K562 (cell line): ENCODE measurements around the gene GSDME.

Experiments
- CTCF ChIP-seq, 3 experiments: IDR thresholded peaks in 2 of 3; conservative IDR thresholded peaks in 1 of 3; 2 replicates each; pipeline ENCODE4 v1.5.1; 2011 to 2012; ENCODE audit warnings: low read length in 3 of 3, mild to moderate bottlenecking in 3 of 3, control low read depth in 2 of 3, improper control_type of control experiment in 1 of 3, inconsistent platforms in 1 of 3, low read depth in 1 of 3, mixed read lengths in 1 of 3, moderate library complexity in 1 of 3; ENCODE audit not compliant: insufficient read depth in 2 of 3
- ELF4 ChIP-seq: fragments of 450-650 bp; formaldehyde crosslinking; IDR thresholded peaks from 2 replicates; pipeline ENCODE4 v1.4.0; 2022; ENCODE audit warnings: missing genetic modification characterization
- FOXM1 ChIP-seq, 2 experiments: fragments of 450-650 bp in 1 of 2; sonication (generic) in 1 of 2; formaldehyde crosslinking in 1 of 2; IDR thresholded peaks; 2 replicates each; pipeline versions ENCODE4 v1.6.1 to v1.9.0; 2017 to 2022; ENCODE audit warnings: low read depth in 2 of 2, mild to moderate bottlenecking in 2 of 2, missing genetic modification reagents in 1 of 2, moderate library complexity in 1 of 2
- PATZ1 ChIP-seq: fragments of 250-450 bp; sonication (Bioruptor Pico); IDR thresholded peaks from 2 replicates; pipeline ENCODE4 v1.5.0; 2020; ENCODE audit warnings: mild to moderate bottlenecking, borderline replicate concordance
- PHTF2 ChIP-seq: fragments of 250-450 bp; sonication (Bioruptor Pico); IDR thresholded peaks from 2 replicates; pipeline ENCODE4 v1.5.0; 2021; ENCODE audit warnings: mild to moderate bottlenecking
- REST ChIP-seq, 2 experiments: fragments of 450-650 bp; formaldehyde crosslinking in 1 of 2; IDR thresholded peaks; 2 replicates each; pipeline versions ENCODE4 v1.4.0 to v1.6.1; 2014 to 2020; ENCODE audit warnings: mild to moderate bottlenecking in 2 of 2, borderline replicate concordance in 1 of 2, low read depth in 1 of 2
- TCF7L2 ChIP-seq: fragments of 150-350 bp; IDR thresholded peaks from 2 replicates; pipeline ENCODE4 v1.6.1; 2016; ENCODE audit warnings: low read depth, mild to moderate bottlenecking, low read length, moderate library complexity
- THAP7 ChIP-seq: fragments of 250-450 bp; sonication (Bioruptor Pico); IDR thresholded peaks from 2 replicates; pipeline ENCODE4 v1.5.0; 2021
- ZNF184 ChIP-seq: sonication (generic); formaldehyde crosslinking; IDR thresholded peaks from 2 replicates; pipeline ENCODE4 v1.5.0; 2020; ENCODE audit warnings: missing genetic modification reagents
- ZNF3 ChIP-seq: fragments of 250-450 bp; sonication (Bioruptor Pico); IDR thresholded peaks from 2 replicates; pipeline ENCODE4 v1.5.0; 2021; ENCODE audit warnings: mild to moderate bottlenecking, moderate library complexity

- TF ChIP-seq THAP7 (CRISPR knock-in tag) (no peak), ELF4 (CRISPR knock-in tag) (no peak), REST (IDR thresholded peaks at IDR 0.05; ENCODE audit: borderline replicate concordance) (no peak), REST (CRISPR knock-in tag; IDR thresholded peaks at IDR 0.05; ENCODE audit: low read depth) (no peak), ZNF3 (CRISPR knock-in tag) (no peak), PATZ1 (CRISPR knock-in tag) (no peak), TCF7L2 (no peak), ZNF184 (CRISPR knock-in tag) (no peak), FOXM1 (IDR thresholded peaks at IDR 0.05; ENCODE audit: low read depth) (no peak), FOXM1 (CRISPR knock-in tag; IDR thresholded peaks at IDR 0.05; ENCODE audit: low read depth) (no peak), PHTF2 (CRISPR knock-in tag) (no peak), CTCF (IDR thresholded peaks at IDR 0.05 in 2 of 3, conservative IDR thresholded peaks at IDR 0.05 in 1 of 3; ENCODE audit: insufficient read depth in 2 of 3, low read depth in 1 of 3, low read length in 3 of 3) (no peak)
Measured at GRCh38 chr7:24709585-24710360, 47.5 kb downstream of the GSDME start.
